Measurements from ENCODE around the gene SCPEP1. TPM values are rescaled to one million over a fixed set of nuclear protein-coding genes. Genes with fewer than 3 reads are reported as not detected.

SCPEP1 gene
- total RNA-seq, 1 donor from 2014 or later, result 18.1 TPM

GRCh38 chr17:57011491-57012015, 33.6 kb downstream of the SCPEP1 start:
- no peaks in the 10 kb centered on the region for H3K36me3 Mint-ChIP-seq (ENCODE audit: low read depth)
- intact Hi-C loops (cut with micrococcal nuclease), result no loop called here
- no peak overlapping the region for H3K27ac Mint-ChIP-seq
- H3K4me1 Mint-ChIP-seq (ENCODE audit: low read depth), result peaks cover 9% of the 10 kb centered on the region
- H3K4me3 Mint-ChIP-seq (ENCODE audit: low read depth), result no peak overlapping the region
- DNase-seq (ENCODE audit: low spot score), result no peak
- H3K9me3 Mint-ChIP-seq, result no peaks in the 10 kb centered on the region
- peaks cover 18% of the 10 kb centered on the region for H3K27me3 Mint-ChIP-seq (ENCODE audit: low read depth)

GRCh38 chr17:57016071-57016763, 38.3 kb downstream of the SCPEP1 start:
- no peak overlapping the region for H3K4me3 Mint-ChIP-seq (ENCODE audit: low read depth)
- H3K36me3 Mint-ChIP-seq (ENCODE audit: low read depth), result no peaks in the 10 kb centered on the region
- no peak for DNase-seq (ENCODE audit: low spot score)
- no peak overlapping the region for H3K27ac Mint-ChIP-seq
- peaks cover 23% of the 10 kb centered on the region for H3K27me3 Mint-ChIP-seq (ENCODE audit: low read depth)
- no peaks in the 10 kb centered on the region for H3K4me1 Mint-ChIP-seq (ENCODE audit: low read depth)
- intact Hi-C loops (cut with micrococcal nuclease), result no loop called here
- no peaks in the 10 kb centered on the region for H3K9me3 Mint-ChIP-seq

- H3K4me3 Mint-ChIP-seq (ENCODE audit: low read depth), result no peak overlapping the region
- H3K9me3 Mint-ChIP-seq, result no peaks in the 10 kb centered on the region
- no peaks in the 10 kb centered on the region for H3K36me3 Mint-ChIP-seq (ENCODE audit: low read depth)
- H3K27me3 Mint-ChIP-seq (ENCODE audit: low read depth), result peaks cover 18% of the 10 kb centered on the region
- no peak overlapping the region for H3K27ac Mint-ChIP-seq
- intact Hi-C loops (cut with micrococcal nuclease), result no loop called here
- no peaks in the 10 kb centered on the region for H3K4me1 Mint-ChIP-seq (ENCODE audit: low read depth)
- no peak for DNase-seq (ENCODE audit: low spot score)
Observed at GRCh38 chr17:57016764-57017116, 38.8 kb downstream of the SCPEP1 start.

- Mint-ChIP-seq H3K27ac (no peak overlapping the region), H3K4me3 (ENCODE audit: low read depth) (no peak overlapping the region), H3K27me3 (ENCODE audit: low read depth) (peaks cover 17% of the 10 kb centered on the region), H3K9me3 (no peaks in the 10 kb centered on the region), H3K4me1 (ENCODE audit: low read depth) (no peaks in the 10 kb centered on the region), H3K36me3 (ENCODE audit: low read depth) (no peaks in the 10 kb centered on the region)
- DNase-seq (ENCODE audit: low spot score), result no peak
- intact Hi-C loops (cut with micrococcal nuclease), result no loop called here
Observed at GRCh38 chr17:57017625-57018024, 39.7 kb downstream of the SCPEP1 start.

GRCh38 chr17:57020208-57020607, 42.3 kb downstream of the SCPEP1 start:
- Mint-ChIP-seq H3K36me3 (ENCODE audit: low read depth) (no peaks in the 10 kb centered on the region), H3K27ac (no peak overlapping the region), H3K27me3 (ENCODE audit: low read depth) (peaks cover 18% of the 10 kb centered on the region), H3K9me3 (peaks cover 7% of the 10 kb centered on the region), H3K4me3 (ENCODE audit: low read depth) (no peak overlapping the region), H3K4me1 (ENCODE audit: low read depth) (no peaks in the 10 kb centered on the region)
- intact Hi-C loops (cut with micrococcal nuclease), result no loop called here
- no peak for DNase-seq (ENCODE audit: low spot score)

- peaks cover 13% of the 10 kb centered on the region for H3K27me3 Mint-ChIP-seq (ENCODE audit: low read depth)
- intact Hi-C loops (cut with micrococcal nuclease), result no loop called here
- no peak overlapping the region for H3K27ac Mint-ChIP-seq
- H3K4me1 Mint-ChIP-seq (ENCODE audit: low read depth), result no peaks in the 10 kb centered on the region
- peaks cover 14% of the 10 kb centered on the region for H3K9me3 Mint-ChIP-seq
- no peak overlapping the region for H3K4me3 Mint-ChIP-seq (ENCODE audit: low read depth)
- no peaks in the 10 kb centered on the region for H3K36me3 Mint-ChIP-seq (ENCODE audit: low read depth)
- DNase-seq (ENCODE audit: low spot score), result no peak
Observed at GRCh38 chr17:57021226-57021940, 43.5 kb downstream of the SCPEP1 start.

GRCh38 chr17:57025876-57026275, 47.9 kb downstream of the SCPEP1 start:
- DNase-seq (ENCODE audit: low spot score), result no peak
- Mint-ChIP-seq H3K9me3 (peaks cover 31% of the 10 kb centered on the region), H3K27me3 (ENCODE audit: low read depth) (peaks cover 8% of the 10 kb centered on the region), H3K4me3 (ENCODE audit: low read depth) (no peak overlapping the region), H3K27ac (no peak overlapping the region), H3K36me3 (ENCODE audit: low read depth) (no peaks in the 10 kb centered on the region), H3K4me1 (ENCODE audit: low read depth) (no peaks in the 10 kb centered on the region)
- intact Hi-C loops (cut with micrococcal nuclease), result no loop called here

- Mint-ChIP-seq H3K27me3 (ENCODE audit: low read depth) (peaks cover 8% of the 10 kb centered on the region), H3K36me3 (ENCODE audit: low read depth) (no peaks in the 10 kb centered on the region), H3K4me1 (ENCODE audit: low read depth) (no peaks in the 10 kb centered on the region), H3K27ac (no peak overlapping the region), H3K9me3 (peaks cover 31% of the 10 kb centered on the region), H3K4me3 (ENCODE audit: low read depth) (no peak overlapping the region)
- no peak for DNase-seq (ENCODE audit: low spot score)
- intact Hi-C loops (cut with micrococcal nuclease), result no loop called here
Observed at GRCh38 chr17:57027852-57028251, 49.9 kb downstream of the SCPEP1 start.

GRCh38 chr17:57032343-57032742, 54.4 kb downstream of the SCPEP1 start:
- H3K27ac Mint-ChIP-seq, result no peak overlapping the region
- DNase-seq (ENCODE audit: low spot score), result no peak
- peaks cover 12% of the 10 kb centered on the region for H3K9me3 Mint-ChIP-seq
- H3K36me3 Mint-ChIP-seq (ENCODE audit: low read depth), result no peaks in the 10 kb centered on the region
- no peaks in the 10 kb centered on the region for H3K4me1 Mint-ChIP-seq (ENCODE audit: low read depth)
- intact Hi-C loops (cut with micrococcal nuclease), result no loop called here
- H3K4me3 Mint-ChIP-seq (ENCODE audit: low read depth), result no peak overlapping the region
- peaks cover 23% of the 10 kb centered on the region for H3K27me3 Mint-ChIP-seq (ENCODE audit: low read depth)

GRCh38 chr17:57033296-57033695, 55.4 kb downstream of the SCPEP1 start:
- Mint-ChIP-seq H3K27ac (no peak overlapping the region), H3K9me3 (peaks cover 3% of the 10 kb centered on the region), H3K36me3 (ENCODE audit: low read depth) (no peaks in the 10 kb centered on the region), H3K4me3 (ENCODE audit: low read depth) (no peak overlapping the region), H3K27me3 (ENCODE audit: low read depth) (peaks cover 28% of the 10 kb centered on the region), H3K4me1 (ENCODE audit: low read depth) (no peaks in the 10 kb centered on the region)
- intact Hi-C loops (cut with micrococcal nuclease), result no loop called here
- DNase-seq (ENCODE audit: low spot score), result no peak

GRCh38 chr17:57034807-57035754, 57.1 kb downstream of the SCPEP1 start:
- H3K4me1 Mint-ChIP-seq (ENCODE audit: low read depth), result no peaks in the 10 kb centered on the region

GRCh38 chr17:57035971-57036481, 58.1 kb downstream of the SCPEP1 start:
- intact Hi-C loops (cut with micrococcal nuclease), result no loop called here
- Mint-ChIP-seq H3K4me3 (ENCODE audit: low read depth) (no peak overlapping the region), H3K27me3 (ENCODE audit: low read depth) (peaks cover 41% of the 10 kb centered on the region), H3K36me3 (ENCODE audit: low read depth) (no peaks in the 10 kb centered on the region), H3K27ac (no peak overlapping the region), H3K4me1 (ENCODE audit: low read depth) (no peaks in the 10 kb centered on the region), H3K9me3 (no peaks in the 10 kb centered on the region)
- DNase-seq (ENCODE audit: low spot score), result no peak

More at GRCh38 chr17:57034807-57035754, 57.1 kb downstream of the SCPEP1 start:
- no peaks in the 10 kb centered on the region for H3K36me3 Mint-ChIP-seq (ENCODE audit: low read depth)
- H3K4me3 Mint-ChIP-seq (ENCODE audit: low read depth), result no peak overlapping the region
- no peaks in the 10 kb centered on the region for H3K9me3 Mint-ChIP-seq
- peaks cover 35% of the 10 kb centered on the region for H3K27me3 Mint-ChIP-seq (ENCODE audit: low read depth)
- H3K27ac Mint-ChIP-seq, result no peak overlapping the region
- intact Hi-C loops (cut with micrococcal nuclease), result no loop called here
- DNase-seq (ENCODE audit: low spot score), result no peak
